Measurements from ENCODE around the gene ZNF423. TPM values are rescaled to one million over a fixed set of nuclear protein-coding genes. Genes with fewer than 3 reads are reported as not detected.

Gene ZNF423
- total RNA-seq, 1 donor from 2014 or later: 12.3 TPM

- DNase-seq (ENCODE audit: low spot score): no peak
Measured at GRCh38 chr16:49671333-49671732, 184.6 kb downstream of the ZNF423 start.

GRCh38 chr16:49670627-49671026, 185.3 kb downstream of the ZNF423 start:
- DNase-seq (ENCODE audit: low spot score): no peak

- DNase-seq (ENCODE audit: low spot score): no peak
Measured at GRCh38 chr16:49665482-49666230, 190.3 kb downstream of the ZNF423 start.

GRCh38 chr16:49664221-49665215, 191.4 kb downstream of the ZNF423 start:
- peak; percentile 87 for DNase-seq (ENCODE audit: low spot score)

- no peak for DNase-seq (ENCODE audit: low spot score)
Measured at GRCh38 chr16:49663081-49664065, 192.5 kb downstream of the ZNF423 start.

GRCh38 chr16:49662569-49662968, 193.3 kb downstream of the ZNF423 start:
- DNase-seq (ENCODE audit: low spot score): no peak

- peak; percentile 42 for DNase-seq (ENCODE audit: low spot score)
Measured at GRCh38 chr16:49661465-49662187, 194.3 kb downstream of the ZNF423 start.

- DNase-seq (ENCODE audit: low spot score): no peak
Measured at GRCh38 chr16:49660626-49661025, 195.3 kb downstream of the ZNF423 start.

GRCh38 chr16:49659356-49659755, 196.6 kb downstream of the ZNF423 start:
- DNase-seq (ENCODE audit: low spot score): no peak

- DNase-seq (ENCODE audit: low spot score): no peak
Measured at GRCh38 chr16:49658531-49658930, 197.4 kb downstream of the ZNF423 start.

GRCh38 chr16:49657736-49658465, 198.0 kb downstream of the ZNF423 start:
- DNase-seq (ENCODE audit: low spot score): no peak

GRCh38 chr16:49654425-49654824, 201.5 kb downstream of the ZNF423 start:
- no peak for DNase-seq (ENCODE audit: low spot score)

- DNase-seq (ENCODE audit: low spot score): no peak
Measured at GRCh38 chr16:49653577-49653976, 202.3 kb downstream of the ZNF423 start.

GRCh38 chr16:49653173-49653570, 202.7 kb downstream of the ZNF423 start:
- no peak for DNase-seq (ENCODE audit: low spot score)

GRCh38 chr16:49652456-49653172, 203.3 kb downstream of the ZNF423 start:
- peak; percentile 57 for DNase-seq (ENCODE audit: low spot score)

GRCh38 chr16:49651996-49652395, 203.9 kb downstream of the ZNF423 start:
- no peak for DNase-seq (ENCODE audit: low spot score)

- no peak for DNase-seq (ENCODE audit: low spot score)
Measured at GRCh38 chr16:49651226-49651625, 204.7 kb downstream of the ZNF423 start.

GRCh38 chr16:49650603-49651002, 205.3 kb downstream of the ZNF423 start:
- no peak for DNase-seq (ENCODE audit: low spot score)

Measured in umbilical cord (tissue), 2 donors.